Left ventricle myocardium inferior (tissue), 1 donor: ENCODE results near the gene HS6ST1. TPM values are rescaled to one million over a fixed set of nuclear protein-coding genes. Genes with fewer than 3 reads are reported as not detected.
"Not testable (repeated sequence)": the region's sequence is repeated elsewhere in the genome, so short reads cannot be mapped to it uniquely, and the experiment has no call there.

Experiments used
- DNase-seq: peaks from one replicate; pipeline ENCODE4 v3.0.0-alpha.2; 2020
- H3K27ac ChIP-seq: fragments of 200-600 bp; replicated peaks from 2 replicates; pipeline ENCODE4 v1.8.0; 2021
- H3K27me3 ChIP-seq: fragments of 200-600 bp; 2 replicates; pipeline ENCODE4 v1.8.0; 2021; ENCODE audit warnings: low read depth
- H3K36me3 ChIP-seq: fragments of 200-600 bp; 2 replicates; pipeline ENCODE4 v1.8.0; 2021
- H3K4me1 ChIP-seq: fragments of 200-600 bp; 2 replicates; pipeline ENCODE4 v1.8.0; 2021
- H3K4me3 ChIP-seq: fragments of 200-600 bp; 2 replicates; pipeline ENCODE4 v1.8.0; 2021; ENCODE audit warnings: mild to moderate bottlenecking, moderate library complexity
- H3K9me3 ChIP-seq: fragments of 200-600 bp; replicated peaks from 2 replicates; pipeline ENCODE4 v1.8.0; 2021
- CTCF ChIP-seq: fragments of 200-600 bp; IDR thresholded peaks from 2 replicates; pipeline ENCODE4 v1.8.0; 2021; ENCODE audit warnings: antibody characterized with exemption, mild to moderate bottlenecking, borderline replicate concordance
- intact Hi-C: fragments of 100-400 bp; cut with micrococcal nuclease; formaldehyde crosslinking; loops from one replicate; pipeline ENCODE4 v1.11.0; 2022
- total RNA-seq: library from RNA; stranded (reverse); fragmentation: NEBNext Ultra II Directional; extraction: Animal tissue kit (Norgen Biotek cat#: 25700); gene quantifications from one replicate; pipeline ENCODE4 v1.2.1, GENCODE V29; 2021
- donor health status: DM: no; HTN: yes; CAD: no; lungs with severe emphysema.

The HS6ST1 gene
- total RNA-seq, 1 donor from 2014 or later: 26.7 TPM

- no peak for TF ChIP-seq CTCF
- Histone ChIP-seq H3K9me3 (peaks cover 11% of the 10 kb centered on the region), H3K27me3 (no peaks in the 10 kb centered on the region), H3K4me1 (peaks cover 11% of the 10 kb centered on the region), H3K27ac (no peak overlapping the region), H3K36me3 (peaks cover 7% of the 10 kb centered on the region), H3K4me3 (no peak overlapping the region)
- no peak for DNase-seq
- intact Hi-C loops: no loop called here
Measured at GRCh38 chr2:128269990-128270671, 48.5 kb downstream of the HS6ST1 start.

- no peak for DNase-seq
- intact Hi-C loops: no loop called here
Measured at GRCh38 chr2:128269063-128269989, 49.3 kb downstream of the HS6ST1 start.

GRCh38 chr2:128268611-128269010, 50.1 kb downstream of the HS6ST1 start:
- H3K27ac ChIP-seq, H3K4me3 ChIP-seq, H3K9me3 ChIP-seq, intact Hi-C loops, H3K36me3 ChIP-seq, H3K27me3 ChIP-seq, DNase-seq: not testable (repeated sequence)
- peaks cover 11% of the 10 kb centered on the region for H3K4me1 ChIP-seq

More at GRCh38 chr2:128269063-128269989, 49.3 kb downstream of the HS6ST1 start:
- Histone ChIP-seq H3K36me3 (peaks cover 3% of the 10 kb centered on the region), H3K4me1 (peaks cover 11% of the 10 kb centered on the region), H3K9me3 (peaks cover 3% of the 10 kb centered on the region), H3K4me3 (no peak overlapping the region), H3K27ac (no peak overlapping the region), H3K27me3 (no peaks in the 10 kb centered on the region)
- no peak for TF ChIP-seq CTCF

- H3K27me3 ChIP-seq, H3K9me3 ChIP-seq, DNase-seq, intact Hi-C loops, H3K4me3 ChIP-seq, H3K36me3 ChIP-seq, H3K27ac ChIP-seq: not testable (repeated sequence)
- H3K4me1 ChIP-seq: peaks cover 11% of the 10 kb centered on the region
Measured at GRCh38 chr2:128268145-128268544, 50.5 kb downstream of the HS6ST1 start.

GRCh38 chr2:128267649-128268048, 51.0 kb downstream of the HS6ST1 start:
- peaks cover 11% of the 10 kb centered on the region for H3K4me1 ChIP-seq
- intact Hi-C loops, DNase-seq, H3K27ac ChIP-seq, H3K27me3 ChIP-seq, H3K36me3 ChIP-seq, H3K4me3 ChIP-seq, H3K9me3 ChIP-seq: not testable (repeated sequence)

- DNase-seq, H3K36me3 ChIP-seq, H3K27me3 ChIP-seq, intact Hi-C loops, H3K27ac ChIP-seq, H3K9me3 ChIP-seq, H3K4me3 ChIP-seq: not testable (repeated sequence)
- H3K4me1 ChIP-seq: peaks cover 11% of the 10 kb centered on the region
Measured at GRCh38 chr2:128267197-128267596, 51.5 kb downstream of the HS6ST1 start.

GRCh38 chr2:128266463-128266862, 52.2 kb downstream of the HS6ST1 start:
- DNase-seq, H3K27me3 ChIP-seq, H3K9me3 ChIP-seq, H3K4me3 ChIP-seq, intact Hi-C loops, H3K4me1 ChIP-seq, H3K36me3 ChIP-seq, H3K27ac ChIP-seq: not testable (repeated sequence)

GRCh38 chr2:128265608-128265993, 53.1 kb downstream of the HS6ST1 start:
- H3K27me3 ChIP-seq, intact Hi-C loops, H3K4me3 ChIP-seq, H3K4me1 ChIP-seq, DNase-seq, H3K9me3 ChIP-seq, H3K27ac ChIP-seq, H3K36me3 ChIP-seq: not testable (repeated sequence)
